Measurements from ENCODE around the gene IDH2. TPM values are rescaled to one million over a fixed set of nuclear protein-coding genes. Genes with fewer than 3 reads are reported as not detected.

IDH2 gene
- total and polyA plus RNA-seq, 2 donors (not counting 3 experiments of a cell fraction or from before 2014, with no cell fraction given): 123 to 127 TPM

- Histone ChIP-seq H3K4me1 (ENCODE audit: control insufficient read depth, extremely low read depth, insufficient read depth, low read length) (peaks cover 25% of the 10 kb centered on the region), H4K20me1 (replicated peaks; ENCODE audit: control insufficient read depth, extremely low read depth, insufficient read depth, low read length) (no peaks in the 10 kb centered on the region), H3K27ac (ENCODE audit: insufficient read depth, low read depth, low read length) (no peak overlapping the region), H3K4me2 (ENCODE audit: insufficient read depth, low read length) (no peak overlapping the region), H3K9ac (replicated peaks; ENCODE audit: extremely low read depth, insufficient read depth, low read length) (no peak overlapping the region), H3K9me1 (replicated peaks; ENCODE audit: control insufficient read depth, extremely low read depth, insufficient read depth, low read length) (no peaks in the 10 kb centered on the region), H3K79me2 (ENCODE audit: control insufficient read depth, insufficient read depth, low read length) (peaks cover 15% of the 10 kb centered on the region), H3K4me3 (replicated peaks in 1 of 3; ENCODE audit: insufficient read depth in 1 of 3, low read depth in 1 of 3, low read length in 3 of 3) (no peak overlapping the region), H3K27me3 (ENCODE audit: control insufficient read depth in 2 of 2, insufficient read depth in 2 of 2, low read length in 2 of 2) (no peaks in the 10 kb centered on the region), H3K36me3 (ENCODE audit: control insufficient read depth in 2 of 2, extremely low read depth in 1 of 2, insufficient read depth in 2 of 2, low read length in 2 of 2) (no peaks in the 10 kb centered on the region), H2AFZ (ENCODE audit: low read depth, low read length) (no peak overlapping the region), H3K9me3 (replicated peaks; ENCODE audit: control insufficient read depth, insufficient read depth, low read length) (no peaks in the 10 kb centered on the region)
- intact Hi-C loops (cut with micrococcal nuclease): no loop called here
- POLR2A ChIA-PET: no interaction called here
- TF ChIP-seq POLR2A (IDR thresholded peaks at IDR 0.05; ENCODE audit: low read depth, low read length): no peak
- TF ChIP-seq CTCF (IDR thresholded peaks at IDR 0.05; ENCODE audit: extremely low read depth in 1 of 2, insufficient read depth in 1 of 2, low read depth in 1 of 2, low read length in 2 of 2): no peak
- TF ChIP-seq MYC (IDR thresholded peaks at IDR 0.05; ENCODE audit: low read depth, low read length): no peak
- TF ChIP-seq EZH2 (IDR thresholded peaks at IDR 0.05; ENCODE audit: borderline replicate concordance, low read depth, low read length, severe bottlenecking): no peak
- no peak for TF ChIP-seq FOS (IDR thresholded peaks at IDR 0.05; ENCODE audit: borderline replicate concordance, insufficient read depth, low read length)
- no peak for TF ChIP-seq GATA2 (IDR thresholded peaks at IDR 0.05; ENCODE audit: insufficient read depth, insufficient read length, low read depth, low read length)
- TF ChIP-seq JUN (IDR thresholded peaks at IDR 0.05; ENCODE audit: borderline replicate concordance, insufficient read depth, insufficient read length, low read depth): no peak
- TF ChIP-seq MAX (IDR thresholded peaks at IDR 0.05; ENCODE audit: insufficient read depth, insufficient read length): no peak
- no peak for TF ChIP-seq POLR2AphosphoS5 (IDR thresholded peaks at IDR 0.05; ENCODE audit: insufficient read depth, low read depth, low read length)
- dilution Hi-C loops (cut with MboI; ENCODE audit: extremely low pct_ligation_motif_present, low sequenced_read_pairs): no loop called here
- no peak for DNase-seq (ENCODE audit: low read depth, low spot score)
- CTCF ChIA-PET: no interaction called here
- no TSS peak for BruUV-seq (replicated peaks)
- FAIRE-seq: no peak
Measured at GRCh38 chr15:90040618-90041017, 61.6 kb downstream of the IDH2 start.

All from endothelial cell of umbilical vein (primary cell).